Measurements from ENCODE around the gene KDM2B. TPM values are rescaled to one million over a fixed set of nuclear protein-coding genes. Genes with fewer than 3 reads are reported as not detected.

The KDM2B gene
- total RNA-seq, 1 experiment from 2014 or later, result 15.5 TPM

GRCh38 chr12:121530600-121531355 lies 50.0 kb downstream of the KDM2B start:
- H3K4me3 Mint-ChIP-seq (ENCODE audit: unreplicated experiment), result no peak overlapping the region
- no peak overlapping the region for H3K27ac Mint-ChIP-seq (ENCODE audit: low read depth, unreplicated experiment)
- no peak for TF ChIP-seq CTCF (IDR thresholded peaks at IDR 0.05; ENCODE audit: unreplicated experiment)
- H3K36me3 Mint-ChIP-seq (ENCODE audit: insufficient read depth, unreplicated experiment), result no peaks in the 10 kb centered on the region
- H3K27me3 Mint-ChIP-seq (ENCODE audit: insufficient read depth, unreplicated experiment), result no peaks in the 10 kb centered on the region
- intact Hi-C loops (cut with micrococcal nuclease), result no loop called here
- H3K4me1 Mint-ChIP-seq (ENCODE audit: insufficient read depth, unreplicated experiment), result peaks cover 6% of the 10 kb centered on the region
- DNase-seq (ENCODE audit: unreplicated experiment), result peak; percentile 32
- POLR2A ChIA-PET, result no interaction called here
- BruUV-seq (replicated peaks), result no TSS peak
- H3K9me3 Mint-ChIP-seq (ENCODE audit: unreplicated experiment), result no peaks in the 10 kb centered on the region
- CTCF ChIA-PET, result no interaction called here

- H3K27ac Mint-ChIP-seq (ENCODE audit: low read depth, unreplicated experiment), result no peak overlapping the region
- no peak for TF ChIP-seq CTCF (IDR thresholded peaks at IDR 0.05; ENCODE audit: unreplicated experiment)
- CTCF ChIA-PET, result interaction anchor here (0.9 to 1.3 kb wide), 2 partner anchors 9 to 50 kb away, joined by 3 read pairs; no protein-coding TSS in a partner anchor
- intact Hi-C loops (cut with micrococcal nuclease), result no loop called here
- H3K27me3 Mint-ChIP-seq (ENCODE audit: insufficient read depth, unreplicated experiment), result no peaks in the 10 kb centered on the region
- H3K9me3 Mint-ChIP-seq (ENCODE audit: unreplicated experiment), result no peaks in the 10 kb centered on the region
- POLR2A ChIA-PET, result no interaction called here
- H3K4me1 Mint-ChIP-seq (ENCODE audit: insufficient read depth, unreplicated experiment), result peaks cover 6% of the 10 kb centered on the region
- H3K4me3 Mint-ChIP-seq (ENCODE audit: unreplicated experiment), result no peak overlapping the region
- BruUV-seq (replicated peaks), result no TSS peak
- no peaks in the 10 kb centered on the region for H3K36me3 Mint-ChIP-seq (ENCODE audit: insufficient read depth, unreplicated experiment)
- DNase-seq (ENCODE audit: unreplicated experiment), result no peak
Observed at GRCh38 chr12:121529184-121529583, 51.6 kb downstream of the KDM2B start.

GRCh38 chr12:121525411-121525810 lies 55.4 kb downstream of the KDM2B start:
- H3K4me1 Mint-ChIP-seq (ENCODE audit: insufficient read depth, unreplicated experiment), result peaks cover 1% of the 10 kb centered on the region
- CTCF ChIA-PET, result no interaction called here
- no TSS peak for BruUV-seq (replicated peaks)
- no peaks in the 10 kb centered on the region for H3K9me3 Mint-ChIP-seq (ENCODE audit: unreplicated experiment)
- POLR2A ChIA-PET, result no interaction called here
- H3K27ac Mint-ChIP-seq (ENCODE audit: low read depth, unreplicated experiment), result no peak overlapping the region
- no peaks in the 10 kb centered on the region for H3K36me3 Mint-ChIP-seq (ENCODE audit: insufficient read depth, unreplicated experiment)
- intact Hi-C loops (cut with micrococcal nuclease), result no loop called here
- TF ChIP-seq CTCF (IDR thresholded peaks at IDR 0.05; ENCODE audit: unreplicated experiment), result no peak
- DNase-seq (ENCODE audit: unreplicated experiment), result no peak
- no peak overlapping the region for H3K4me3 Mint-ChIP-seq (ENCODE audit: unreplicated experiment)
- no peaks in the 10 kb centered on the region for H3K27me3 Mint-ChIP-seq (ENCODE audit: insufficient read depth, unreplicated experiment)

- no peak overlapping the region for H3K27ac Mint-ChIP-seq (ENCODE audit: low read depth, unreplicated experiment)
- no TSS peak for BruUV-seq (replicated peaks)
- CTCF ChIA-PET, result no interaction called here
Observed at GRCh38 chr12:121524196-121524916, 56.5 kb downstream of the KDM2B start.

More at GRCh38 chr12:121524196-121524916, 56.5 kb downstream of the KDM2B start:
- Mint-ChIP-seq H3K36me3 (ENCODE audit: insufficient read depth, unreplicated experiment) (no peaks in the 10 kb centered on the region), H3K4me3 (ENCODE audit: unreplicated experiment) (no peak overlapping the region), H3K4me1 (ENCODE audit: insufficient read depth, unreplicated experiment) (no peaks in the 10 kb centered on the region), H3K27me3 (ENCODE audit: insufficient read depth, unreplicated experiment) (no peaks in the 10 kb centered on the region), H3K9me3 (ENCODE audit: unreplicated experiment) (no peaks in the 10 kb centered on the region)
- intact Hi-C loops (cut with micrococcal nuclease), result no loop called here
- POLR2A ChIA-PET, result no interaction called here
- no peak for DNase-seq (ENCODE audit: unreplicated experiment)
- no peak for TF ChIP-seq CTCF (IDR thresholded peaks at IDR 0.05; ENCODE audit: unreplicated experiment)
